HG03045 (cell line): ENCODE data around the gene MAP3K14.
"Not testable (repeated sequence)": the region's sequence is repeated elsewhere in the genome, so short reads cannot be mapped to it uniquely, and the experiment has no call there.

Source experiments
- ATAC-seq: cut with Tn5 transposase; IDR thresholded peaks from one replicate; pipeline ENCODE4 v1.9.1; 2021; ENCODE audit warnings: mild to moderate bottlenecking, moderate library complexity; ENCODE audit not compliant: unreplicated experiment

MAP3K14 gene

DNA sequence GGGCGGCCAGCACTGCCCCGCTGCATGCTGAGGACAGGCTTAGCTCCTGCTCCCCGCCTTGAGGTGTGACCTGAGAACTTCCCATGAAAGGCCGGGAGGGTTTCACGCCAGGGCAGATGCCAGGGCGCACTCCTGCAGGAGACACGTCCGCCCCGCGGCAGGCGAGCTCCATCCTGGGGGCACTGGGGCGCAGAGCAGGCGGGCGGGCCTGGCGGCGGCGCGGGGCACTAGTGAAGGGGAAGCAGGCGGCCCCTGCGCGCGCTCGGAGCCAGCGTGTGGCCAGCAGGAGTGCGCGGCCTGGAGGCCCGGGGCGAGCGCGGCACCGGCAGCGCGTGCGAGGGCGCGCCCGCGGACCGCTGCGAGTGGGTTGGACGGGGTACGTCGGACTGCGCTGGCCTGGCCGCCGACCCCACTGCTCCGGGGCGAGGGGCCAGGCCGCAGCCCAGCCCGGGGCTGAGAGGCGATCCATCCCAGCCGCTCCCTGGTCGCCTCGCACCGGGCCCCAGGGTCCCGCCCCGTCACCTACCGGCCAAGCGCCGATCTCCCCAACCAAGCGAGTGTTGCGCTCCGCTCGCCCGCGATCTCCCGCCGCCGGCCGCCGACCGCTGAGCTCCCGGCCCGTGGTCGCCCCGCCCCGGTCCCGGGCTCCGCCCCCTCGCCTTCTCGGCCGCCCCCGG, at the start of gene MAP3K14:
Gene MAP3K14 (minus strand): TSS at position 587 of the 677 bp plus-strand sequence. CDS start 26,275 bp downstream, outside the sequence.
- ATAC-seq = no peak

DNA sequence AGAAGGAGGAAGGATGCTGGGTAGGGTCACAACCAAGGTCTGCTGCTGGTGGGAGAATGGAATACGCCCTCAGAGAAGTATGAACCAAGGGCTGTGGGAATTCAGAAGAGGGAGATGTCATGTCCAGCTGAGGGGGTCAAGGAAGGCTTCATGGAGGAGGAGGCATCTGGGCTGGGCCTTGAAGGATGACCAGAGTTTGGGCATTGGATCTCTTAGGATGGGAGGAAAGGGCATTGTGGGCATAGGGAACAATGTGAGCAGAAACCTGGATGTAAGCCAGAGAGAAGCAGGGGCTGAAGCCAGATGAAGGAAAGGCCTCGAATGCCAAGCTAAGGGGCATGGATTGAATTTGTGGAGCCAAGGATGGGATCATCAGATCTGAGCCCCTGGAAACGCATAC, 49.2 kb upstream of the MAP3K14 start:
- no peak for ATAC-seq

DNA sequence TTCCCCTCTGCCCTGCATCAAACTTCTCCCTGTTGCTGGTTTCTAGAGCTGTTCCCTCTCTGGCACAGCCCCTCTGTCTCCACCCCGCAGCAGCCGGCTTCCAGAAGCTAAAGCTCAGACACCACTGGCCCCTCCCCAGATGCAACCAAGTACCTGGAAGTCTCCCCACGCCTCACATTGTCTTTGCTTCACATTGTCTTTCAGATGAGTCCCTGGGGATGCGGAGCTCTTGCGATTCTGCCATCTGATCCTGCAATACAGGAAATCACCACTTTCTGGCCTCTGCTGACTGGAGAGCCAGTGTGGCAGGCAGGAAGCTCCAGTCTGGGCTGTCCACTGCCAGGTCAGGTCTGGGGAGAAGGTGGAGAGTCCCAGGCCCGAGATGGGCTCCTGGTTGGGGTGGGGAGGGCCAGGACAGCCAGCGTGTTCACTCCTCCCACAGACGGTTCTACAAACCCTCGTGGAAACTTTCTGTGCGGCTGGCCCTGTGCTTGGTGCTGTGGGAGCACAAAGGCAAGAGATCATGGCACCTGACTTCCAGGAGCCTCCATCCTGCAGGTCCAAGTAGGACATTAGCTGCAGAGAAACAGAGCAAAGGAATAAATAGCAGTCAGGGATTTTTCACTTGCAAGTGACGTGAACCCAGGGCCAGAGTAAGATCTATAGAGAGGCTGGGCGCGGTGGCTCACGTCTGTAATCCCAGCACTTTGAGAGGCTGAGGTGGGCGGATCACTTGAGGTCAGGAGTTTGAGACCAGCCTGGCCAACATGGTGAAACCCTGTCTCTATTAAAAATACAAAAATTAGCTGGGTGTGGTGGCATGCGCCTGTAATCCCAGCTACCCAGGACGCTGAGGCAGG, 47.9 kb upstream of the MAP3K14 start:
- no peak for ATAC-seq

DNA sequence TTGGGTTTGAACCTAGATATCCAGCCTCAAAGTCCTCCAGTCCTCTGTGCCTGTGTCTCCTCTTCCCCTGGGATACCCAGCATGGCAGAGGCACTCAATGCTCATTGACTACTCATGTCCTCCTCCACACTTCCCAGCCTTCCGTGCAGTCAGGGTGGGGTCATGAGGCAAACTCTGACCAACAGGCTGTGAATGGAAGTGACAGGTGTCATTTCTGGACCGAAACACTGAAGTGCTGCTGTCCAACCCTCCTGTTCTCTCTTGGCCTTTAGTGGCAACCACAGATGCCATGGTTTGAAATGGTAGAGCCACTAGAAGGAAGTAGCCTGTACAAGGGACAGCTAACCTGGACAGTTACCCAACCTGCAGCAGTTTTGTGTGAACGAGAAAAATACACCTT, 46.7 kb upstream of the MAP3K14 start:
- ATAC-seq = no peak

DNA sequence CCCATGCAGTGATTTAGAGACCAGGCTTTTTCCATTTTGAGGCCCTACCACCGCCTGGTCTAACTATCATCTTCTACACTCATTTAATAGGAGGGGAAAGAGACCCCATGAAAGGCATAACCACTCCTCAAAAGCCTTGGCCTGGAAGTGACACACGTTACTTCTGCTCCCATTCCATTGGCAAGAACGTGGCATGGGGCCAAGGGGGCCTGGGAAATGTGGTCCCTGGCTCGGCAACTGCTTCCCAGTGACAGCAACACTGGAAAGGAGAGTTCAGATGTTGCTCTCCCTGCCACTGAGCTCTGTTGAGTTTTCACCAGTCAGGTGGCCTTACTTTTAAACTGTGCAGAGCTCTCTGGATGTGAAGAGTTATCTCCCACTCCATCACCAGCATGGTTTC, 45.2 kb upstream of the MAP3K14 start:
- no peak for ATAC-seq

DNA sequence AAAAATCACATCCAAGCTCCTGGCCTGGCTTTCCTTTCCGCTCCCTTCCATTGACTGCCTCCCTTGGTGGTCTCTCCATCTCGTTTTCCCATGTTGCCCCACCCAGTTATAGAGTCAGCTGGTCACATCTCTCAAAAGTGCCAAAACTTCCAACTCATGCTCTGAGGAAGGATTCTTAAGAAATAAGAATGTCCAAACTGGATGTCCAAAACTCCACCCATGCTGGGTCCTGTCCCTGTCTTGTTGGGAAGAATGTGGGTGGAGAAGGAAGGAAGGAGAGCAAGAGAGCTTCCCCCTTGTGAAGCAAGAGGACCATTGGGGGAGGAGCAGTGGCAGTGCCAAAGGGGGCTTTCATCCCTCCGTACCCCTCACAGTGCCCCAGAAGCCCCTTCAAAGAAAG, 44.6 kb upstream of the MAP3K14 start:
- no peak for ATAC-seq

DNA sequence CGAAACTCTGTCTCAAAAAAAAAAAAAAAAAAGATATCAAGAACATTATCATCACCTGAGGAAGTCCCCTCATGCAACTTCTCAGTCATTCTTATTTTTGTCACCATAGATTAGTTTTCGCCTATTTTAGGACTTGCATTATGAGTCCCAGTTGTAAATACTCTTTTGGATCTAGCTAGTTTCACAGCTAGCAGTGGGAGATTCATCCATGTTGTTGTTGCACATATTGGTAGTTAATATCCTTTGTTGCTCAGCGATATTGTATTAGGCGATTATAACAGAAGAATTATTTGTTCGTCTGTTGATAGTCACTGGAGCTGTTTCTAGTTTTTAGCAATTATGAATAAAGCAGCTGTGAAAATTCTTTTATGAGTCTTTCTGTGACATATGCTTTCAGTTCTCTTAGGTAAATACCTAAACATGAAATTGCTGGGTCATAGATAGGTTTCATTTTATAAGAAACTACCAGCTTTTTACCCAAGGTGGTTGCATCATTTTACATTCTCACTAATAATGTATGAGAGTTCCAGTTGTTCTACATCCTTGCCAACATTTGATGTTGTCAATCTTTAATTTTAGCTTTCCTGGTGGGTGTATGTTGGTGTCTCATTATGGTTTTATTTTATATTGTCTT, 40.7 kb upstream of the MAP3K14 start:
- ATAC-seq = no peak

DNA sequence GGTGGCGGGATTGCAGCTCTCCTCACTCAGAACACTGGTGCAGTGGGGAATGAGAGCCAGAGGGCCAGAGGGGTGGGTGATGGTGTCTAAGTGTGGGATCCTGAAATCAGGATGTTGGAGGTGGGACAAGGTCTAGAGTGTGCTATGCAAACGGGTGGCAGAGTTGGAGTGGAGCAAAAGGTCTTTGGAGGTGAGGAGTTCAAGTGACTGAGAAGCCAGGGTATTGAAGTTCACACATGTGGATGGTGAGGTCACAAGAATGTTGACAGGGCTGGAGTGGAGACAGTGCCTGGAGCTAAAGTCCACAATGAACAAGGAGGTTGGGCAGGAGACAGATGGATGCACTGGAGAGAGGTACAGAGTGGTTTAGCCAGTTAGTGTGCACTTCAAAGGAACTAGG, 38.3 kb upstream of the MAP3K14 start:
- no peak for ATAC-seq

DNA sequence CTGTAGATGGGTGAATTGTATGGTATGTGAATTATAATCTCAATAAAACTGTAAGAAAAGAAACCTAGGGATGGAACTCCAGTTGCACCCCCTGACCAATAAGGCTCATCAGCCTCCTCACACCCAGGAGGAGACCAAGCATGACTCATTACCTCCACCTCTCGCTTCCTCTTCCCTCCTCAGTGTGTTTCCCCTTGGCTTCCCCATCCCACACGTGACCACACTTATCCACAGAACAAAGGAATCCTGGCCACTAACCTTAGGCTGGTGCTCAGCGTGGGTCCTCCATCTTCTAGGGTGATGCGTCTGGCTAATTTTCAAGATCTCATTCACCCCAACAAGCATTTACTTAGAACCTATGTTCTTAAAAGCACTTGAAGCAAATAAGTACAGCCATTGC, 36.2 kb upstream of the MAP3K14 start:
- no peak for ATAC-seq

DNA sequence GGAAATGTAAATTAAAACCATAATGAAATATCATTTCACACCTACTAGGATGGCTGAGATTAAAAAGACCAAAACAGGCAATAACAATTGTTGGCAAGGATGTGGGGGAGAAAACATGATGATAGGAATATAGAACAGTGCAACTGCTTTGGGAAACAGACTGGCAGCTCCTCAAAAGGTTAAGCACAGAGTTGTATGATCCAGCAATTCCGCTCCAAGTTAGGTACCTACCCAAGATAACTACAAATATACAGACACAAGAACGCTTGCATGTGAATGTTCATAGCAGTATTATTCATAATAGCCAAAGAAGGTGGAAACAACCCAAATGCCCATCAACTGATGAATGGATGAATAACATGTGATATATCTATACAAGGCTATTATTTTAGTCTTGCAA, 35.0 kb upstream of the MAP3K14 start:
- ATAC-seq = no peak

DNA sequence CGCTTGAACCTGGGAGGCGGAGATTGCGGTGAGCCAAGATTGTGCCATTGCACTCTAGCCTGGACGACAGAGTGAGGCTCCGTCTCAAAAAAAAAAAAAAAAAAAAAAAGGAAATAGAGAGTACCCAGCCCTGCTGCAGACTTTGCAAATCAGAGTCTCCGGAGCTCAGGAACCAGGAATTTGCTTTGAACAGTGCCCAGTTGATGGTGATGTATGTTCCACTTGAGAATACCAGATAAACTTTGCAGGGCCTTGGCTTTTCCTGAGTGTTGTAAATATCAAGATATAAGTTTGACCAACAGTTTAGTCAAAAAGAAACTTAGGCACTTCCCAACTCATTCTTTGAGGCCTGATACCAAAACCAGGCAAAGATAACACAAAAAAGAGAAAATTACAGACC, 30.6 kb upstream of the MAP3K14 start:
- ATAC-seq = no peak

DNA sequence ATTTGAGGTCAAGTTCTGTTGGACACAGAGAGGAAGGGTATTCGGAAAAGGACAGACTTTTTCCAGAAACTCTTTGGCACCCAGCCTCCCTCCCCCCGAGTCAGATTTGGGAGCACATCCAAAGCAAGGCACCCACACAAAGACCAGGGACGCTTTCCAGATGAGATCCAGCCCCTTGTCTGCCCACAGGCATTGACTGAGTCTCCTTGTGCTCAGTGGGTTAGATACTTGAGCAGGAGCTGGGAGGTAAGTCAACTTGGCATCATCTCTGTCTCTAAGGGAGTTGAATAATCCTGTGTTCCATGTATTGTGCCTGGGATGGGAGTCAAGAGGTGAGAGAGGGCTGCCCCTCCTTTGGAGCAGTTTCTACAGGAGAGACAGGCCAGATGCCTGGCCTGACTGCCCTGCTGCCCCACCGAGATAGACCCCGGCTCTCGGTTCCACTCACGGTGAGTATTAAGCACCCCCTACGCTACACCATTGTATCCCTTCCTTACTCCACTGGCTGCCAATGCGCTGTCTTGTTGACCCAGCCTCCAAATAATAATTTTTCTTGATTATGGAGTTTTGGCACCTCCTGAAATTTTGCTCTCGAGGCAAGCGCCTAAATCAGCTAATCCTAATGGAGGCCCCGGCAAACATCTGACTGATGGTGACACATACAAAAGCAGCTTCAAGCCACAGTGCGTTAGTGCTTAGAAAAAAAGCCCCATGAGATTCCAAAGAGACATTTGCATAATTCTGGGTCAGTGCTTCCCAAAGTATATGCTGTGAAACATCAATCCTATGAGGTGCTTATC, 29.6 kb upstream of the MAP3K14 start:
- no peak for ATAC-seq

DNA sequence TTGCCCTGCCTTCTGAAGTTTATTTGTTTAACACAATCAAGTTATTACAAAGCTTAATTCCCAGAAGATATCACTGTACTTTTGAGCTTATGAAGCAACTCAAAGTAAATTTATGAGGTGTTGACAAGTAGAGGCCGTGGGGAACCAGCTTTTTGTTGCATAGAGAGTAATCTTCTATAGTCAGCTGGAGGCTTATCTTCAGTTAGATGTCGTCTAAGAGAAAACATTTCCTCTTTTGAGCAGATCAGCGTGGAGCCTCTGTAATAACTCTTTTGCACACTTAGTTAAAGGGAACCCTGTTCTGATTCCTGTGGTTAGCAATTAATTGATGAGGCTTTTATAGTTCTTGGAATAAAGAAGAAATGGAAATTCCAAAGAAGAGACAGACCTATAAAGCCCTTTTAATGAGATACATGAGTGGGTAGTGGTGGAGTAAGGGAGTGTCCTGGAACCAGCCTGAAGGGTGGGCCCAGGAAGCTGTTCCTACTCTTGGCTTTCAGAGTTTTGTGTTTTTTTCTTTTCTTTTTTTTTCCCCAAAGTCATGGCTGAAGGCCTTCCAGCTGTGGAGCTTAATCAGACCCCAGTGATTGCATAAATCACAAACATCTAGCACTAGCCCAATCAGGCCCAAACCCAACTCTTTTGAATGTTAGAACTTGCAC, 28.9 kb upstream of the MAP3K14 start:
- no peak for ATAC-seq

DNA sequence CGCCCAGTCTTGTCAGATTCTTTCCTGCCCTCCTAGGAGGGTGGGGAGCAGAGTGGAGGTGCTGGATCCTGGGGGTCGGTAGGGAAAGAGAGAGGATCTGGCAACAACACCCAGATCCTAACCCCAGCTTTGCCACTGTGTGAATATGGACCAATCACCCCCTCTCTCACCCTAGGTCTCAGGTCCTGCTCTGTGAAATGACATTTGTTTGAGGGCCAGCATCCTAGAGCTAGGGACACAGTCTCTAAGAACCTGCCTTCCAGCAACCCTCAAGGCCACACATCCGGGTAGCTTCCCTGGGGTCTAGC, 28.4 kb upstream of the MAP3K14 start:
- no peak for ATAC-seq

DNA sequence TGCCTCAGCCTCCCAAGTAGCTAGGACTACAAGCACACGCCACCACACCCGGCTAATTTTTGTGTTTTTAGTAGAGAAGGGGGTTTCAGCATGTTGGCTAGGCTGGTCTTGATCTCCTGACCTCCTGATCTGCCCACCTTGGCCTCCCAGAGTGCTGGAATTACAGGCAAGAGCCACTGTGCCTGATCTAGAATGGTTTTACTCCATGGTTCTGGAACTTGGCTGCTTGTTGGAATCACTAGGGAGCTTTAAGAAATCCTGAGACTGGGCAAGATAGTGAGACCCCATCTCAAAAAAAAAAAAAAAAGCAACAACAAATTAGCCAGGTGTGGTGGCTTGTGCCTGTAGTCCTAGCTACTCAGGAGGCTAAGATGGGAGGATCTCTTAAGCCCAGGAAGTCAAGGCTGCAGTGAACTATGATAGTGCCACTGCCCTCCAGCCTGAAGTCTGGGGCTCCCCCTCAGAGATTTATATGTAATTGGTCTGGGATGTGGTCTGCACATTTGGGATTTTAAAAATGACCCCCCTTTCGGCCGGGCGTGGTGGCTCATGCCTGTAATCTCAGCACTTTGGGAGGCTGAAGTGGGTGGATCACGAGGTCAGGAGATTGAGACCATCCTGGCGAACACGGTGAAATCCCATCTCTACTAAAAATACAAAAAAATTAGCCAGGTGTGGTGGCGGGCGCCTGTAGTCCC, 27.3 kb upstream of the MAP3K14 start:
- ATAC-seq = not testable (repeated sequence)

DNA sequence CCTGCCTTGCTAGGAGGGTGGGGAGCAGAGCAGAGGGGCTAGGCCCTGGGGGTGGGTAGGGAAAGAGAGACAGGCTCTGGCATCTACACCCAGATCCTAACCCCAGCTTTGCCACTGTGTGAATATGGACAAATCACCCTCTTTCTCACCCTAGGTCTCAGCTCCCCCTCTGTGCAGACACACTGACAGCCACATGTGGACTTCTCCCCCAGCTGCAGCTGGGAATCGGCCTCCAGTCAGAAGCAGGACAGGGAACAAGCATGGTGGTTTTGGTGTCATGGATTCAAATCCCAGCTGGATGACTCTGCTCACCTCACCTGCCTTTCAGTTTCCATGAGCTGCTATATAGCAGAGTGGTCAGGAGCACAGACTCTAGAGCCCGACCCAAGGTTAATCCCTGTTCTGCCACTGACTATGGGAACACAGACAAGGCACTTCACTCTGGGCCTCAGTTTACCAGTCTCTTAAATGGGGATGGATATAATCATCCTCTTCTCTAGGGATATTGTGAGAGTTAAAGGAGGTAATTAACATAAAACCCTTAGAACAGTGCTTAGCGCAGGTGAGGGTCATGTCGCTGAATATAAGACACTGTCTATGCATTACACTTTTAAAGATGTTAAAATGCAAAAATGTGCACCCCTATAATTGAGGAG, 26.2 kb upstream of the MAP3K14 start:
- ATAC-seq = no peak

DNA sequence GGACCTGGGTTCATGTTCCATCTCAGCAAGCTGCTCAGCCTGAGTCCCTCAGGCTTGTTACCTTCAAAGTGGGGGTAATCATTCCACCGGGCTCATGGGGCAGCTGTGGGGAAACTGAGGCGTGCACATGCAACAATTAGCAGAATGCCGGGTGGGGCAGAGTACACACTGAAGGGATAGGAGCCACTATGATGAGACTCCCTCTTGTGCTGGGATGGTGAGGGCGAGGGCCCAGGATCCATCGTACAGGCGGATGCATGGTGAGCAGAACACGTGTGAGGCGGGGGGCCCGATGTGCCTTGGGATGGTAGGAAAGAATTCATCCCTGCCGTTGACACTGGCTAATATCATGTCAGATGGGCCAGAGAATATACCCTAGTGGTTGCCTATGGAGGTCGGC, 25.5 kb upstream of the MAP3K14 start:
- no peak for ATAC-seq

DNA sequence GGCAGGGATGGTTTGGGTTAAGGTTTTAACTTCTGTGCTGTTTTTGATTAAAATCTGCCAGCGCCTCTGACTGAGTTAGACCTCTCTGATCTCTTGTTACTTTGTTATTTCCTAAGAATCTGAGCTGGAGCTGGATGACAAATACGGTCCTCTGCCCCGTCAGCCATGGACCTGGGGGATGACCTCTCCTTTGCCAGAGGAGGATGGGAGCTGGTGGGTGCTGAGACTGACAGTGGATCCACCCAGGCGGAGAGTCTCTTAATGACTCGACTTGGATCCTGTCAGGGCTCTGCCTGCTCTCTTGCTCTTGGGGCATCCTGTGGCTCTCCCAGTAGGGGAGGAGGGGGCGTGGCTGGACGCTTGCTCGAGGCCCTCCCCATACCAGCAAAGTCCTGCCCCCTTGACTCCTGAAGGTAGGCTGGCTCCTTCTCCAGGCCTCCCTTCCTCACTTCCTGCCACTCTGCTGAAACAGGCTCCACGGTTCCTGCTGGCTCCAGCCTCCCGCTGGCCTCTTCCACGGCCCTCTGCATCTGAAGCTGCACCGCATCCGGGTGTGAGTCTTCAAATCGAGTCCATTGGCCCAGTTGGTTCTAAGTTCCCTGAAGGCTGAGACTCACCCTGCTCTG, 24.8 kb upstream of the MAP3K14 start:
- no peak for ATAC-seq
